ENCODE results near the gene JAZF1.

- TF ChIP-seq ZFX (IDR thresholded peaks at IDR 0.05; ENCODE audit: borderline replicate concordance) (no peak), CTCF (IDR thresholded peaks at IDR 0.05) (no peak)
Measured at GRCh38 chr7:27804139-27804538, 376.5 kb downstream of the JAZF1 start.

Data from 22Rv1 (cell line).